Heart left ventricle (tissue), 16 donors: ENCODE measurements around the gene NLRP12. TPM values are rescaled to one million over a fixed set of nuclear protein-coding genes. Genes with fewer than 3 reads are reported as not detected.
A peak's percentile ranks its signal among the peaks of the same experiment; 100 is the strongest.

Experiments
- ATAC-seq, 4 donors: fragments of 200-7000 bp; cut with Tn5 transposase; one replicate each; pipeline ENCODE4 v1.9.1; 2020 to 2022; ENCODE audit warnings: moderate library complexity in 4 of 4, mild to moderate bottlenecking in 3 of 4, moderate number of reproducible peaks in 1 of 4
- DNase-seq, 5 donors: peaks; one replicate each; pipeline ENCODE4 v3.0.0-alpha.2; 2020
- H3K27ac ChIP-seq, 12 donors: fragments of 200-600 bp; sonication (generic) in 4 of 12; one replicate each; pipeline versions ENCODE4 v1.5.0 to v1.8.0; 2016 to 2022; ENCODE audit warnings: mild to moderate bottlenecking in 2 of 12
- H3K27me3 ChIP-seq, 9 donors: fragments of 200-600 bp; sonication (generic) in 2 of 9; one replicate each; pipeline versions ENCODE4 v1.5.1 to v1.8.0; 2016 to 2022; ENCODE audit warnings: mild to moderate bottlenecking in 3 of 9
- H3K36me3 ChIP-seq, 9 donors: fragments of 200-600 bp; sonication (generic) in 2 of 9; one replicate each; pipeline versions ENCODE4 v1.5.0 to v1.8.0; 2018 to 2022; ENCODE audit warnings: mild to moderate bottlenecking in 2 of 9
- H3K4me1 ChIP-seq, 12 donors: fragments of 200-600 bp; sonication (generic) in 4 of 12; one replicate each; pipeline versions ENCODE4 v1.5.0 to v1.8.0; 2016 to 2022; ENCODE audit warnings: mild to moderate bottlenecking in 3 of 12
- H3K4me3 ChIP-seq, 12 donors: fragments of 200-600 bp; sonication (generic) in 4 of 12; one replicate each; pipeline versions ENCODE4 v1.5.0 to v1.8.0; 2017 to 2022; ENCODE audit warnings: mild to moderate bottlenecking in 9 of 12, moderate library complexity in 4 of 12
- H3K9me3 ChIP-seq, 12 donors: fragments of 200-600 bp; sonication (generic) in 4 of 12; one replicate each; pipeline versions ENCODE4 v1.5.0 to v1.8.0; 2016 to 2022; ENCODE audit warnings: mild to moderate bottlenecking in 1 of 12
- POLR2A ChIP-seq, 2 donors: fragments of 450-650 bp; IDR thresholded peaks; one replicate each; pipeline ENCODE4 v1.6.1; 2017; ENCODE audit warnings: antibody characterized with exemption in 2 of 2, mild to moderate bottlenecking in 2 of 2, moderate library complexity in 2 of 2
- WGBS, 4 donors: extraction: QIAGEN DNeasy Blood & Tissue Kit in 2 of 4; methylation state at CpG; one replicate each; pipeline versions ENCODE4 v1.1.5 to v1.1.7; 2013 to 2018; 5-methylcytosine and 5-hydroxymethylcytosine counted together
- intact Hi-C, 10 donors: fragments of 100-400 bp; cut with DNase I; formaldehyde crosslinking; loops; one replicate each; pipeline versions ENCODE4 v1.11.1 to v1.14.2; 2022
- polyA plus RNA-seq, 2 donors: library from polyadenylated mRNA; stranded (reverse); fragments of 200-250 nt; gene quantifications; one replicate each; pipeline ENCODE4 v1.2.3, GENCODE V29; 2013
- total RNA-seq, 9 donors: library from RNA; depleted of rRNA in 2 of 9; stranded (reverse); fragments of >200 nt in 2 of 9; fragmentation: NEBNext Ultra II Directional in 3 of 9; extraction: Animal tissue kit (Norgen Biotek cat#: 25700) in 3 of 9; gene quantifications; one replicate each; pipeline versions ENCODE4 v1.1.0 to v1.2.4, GENCODE V29; 2016 to 2023
- TF ChIP-seq, protein P1 (sequence below), 12 donors: fragments of 200-600 bp; sonication (generic) in 4 of 12; IDR thresholded peaks; one replicate each; pipeline versions ENCODE4 v1.5.0 to v1.8.0; 2018 to 2022; ENCODE audit warnings: antibody characterized with exemption in 12 of 12, mild to moderate bottlenecking in 5 of 12
- donor health status: ischemic (EF 13 %, LVEDD 7.1; RV severe dilation, severe dysfunction).
- donor health status: healthy with polysubstance abuse.
- donor health status: DM: no; HTN: yes; CAD: no.
- donor health status: DM: no; HTN: no; CAD: no.
- donor health status: ischemic (EF 25% LVEDD 6.9; RV normal size, moderate dysfunction).
- donor health status: ischemic (EF 25% LVEDD 5.7; RV mildly dilated, moderate dysfunction).
- donor health status: healthy.
- donor health status: DM: yes; HTN: yes; CAD: no.
- donor health status: ischemic (EF 35%, LVEDD 5.7; RV mildly dilated, moderate dysfunction).
- donor health status: nonischemic (EF 11% LVEDD 7.7; RV severe dilation, severe dysfunction).
- donor health status: DM: yes; HTN: yes; CAD: no.
- donor health status: PGD.
- donor health status: ischemic (EF 29% LVEDD 5.4; RV normal size, mild dysfunction).
- donor health status: nonischemic (EF 23%, LVEDD 6.1; RV moderate dilation, normal function).

The NLRP12 gene
- total and polyA plus RNA-seq, 11 donors = 0.07 to 1.5 (median 0.36) TPM

- intact Hi-C loops = loop anchor here in 2 of 10 donors (5.0 kb wide), 2 partner anchors 233 to 323 kb away; partner anchors contain the start of genes NDUFA3 (in 1 of the 2), OSCAR (in 1 of the 2) and TSEN34 (in 1 of the 2)
- peak overlapping the region; percentile 85 to 99 (median 94) for H3K27ac ChIP-seq
- WGBS, 4 donors = 1 to 2% (median 1%) methylated on average over 23 to 75 of the region's 75 CpGs
- DNase-seq (peak; percentile 91 to 95 (median 94)), ATAC-seq (peak; percentile 28 to 74 (median 70))
- peaks cover 3 to 62% (median 26%) of the 10 kb centered on the region in 12 donors for H3K4me1 ChIP-seq
- peak overlapping the region; percentile 67 to 96 (median 90) for H3K4me3 ChIP-seq
- peaks cover 0 to 39% (median 27%) of the 10 kb centered on the region in 9 donors for H3K36me3 ChIP-seq
- TF ChIP-seq, protein P1, sequence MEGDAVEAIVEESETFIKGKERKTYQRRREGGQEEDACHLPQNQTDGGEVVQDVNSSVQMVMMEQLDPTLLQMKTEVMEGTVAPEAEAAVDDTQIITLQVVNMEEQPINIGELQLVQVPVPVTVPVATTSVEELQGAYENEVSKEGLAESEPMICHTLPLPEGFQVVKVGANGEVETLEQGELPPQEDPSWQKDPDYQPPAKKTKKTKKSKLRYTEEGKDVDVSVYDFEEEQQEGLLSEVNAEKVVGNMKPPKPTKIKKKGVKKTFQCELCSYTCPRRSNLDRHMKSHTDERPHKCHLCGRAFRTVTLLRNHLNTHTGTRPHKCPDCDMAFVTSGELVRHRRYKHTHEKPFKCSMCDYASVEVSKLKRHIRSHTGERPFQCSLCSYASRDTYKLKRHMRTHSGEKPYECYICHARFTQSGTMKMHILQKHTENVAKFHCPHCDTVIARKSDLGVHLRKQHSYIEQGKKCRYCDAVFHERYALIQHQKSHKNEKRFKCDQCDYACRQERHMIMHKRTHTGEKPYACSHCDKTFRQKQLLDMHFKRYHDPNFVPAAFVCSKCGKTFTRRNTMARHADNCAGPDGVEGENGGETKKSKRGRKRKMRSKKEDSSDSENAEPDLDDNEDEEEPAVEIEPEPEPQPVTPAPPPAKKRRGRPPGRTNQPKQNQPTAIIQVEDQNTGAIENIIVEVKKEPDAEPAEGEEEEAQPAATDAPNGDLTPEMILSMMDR (IDR thresholded peaks at IDR 0.05) = peak in 10 of 12 donors; percentile 12 to 46 (median 28)
- TF ChIP-seq POLR2A (IDR thresholded peaks at IDR 0.05) = peak; percentile 60 to 61
- H3K27me3 ChIP-seq = no peaks in the 10 kb centered on the region
- H3K9me3 ChIP-seq = no peaks in the 10 kb centered on the region
Measured at GRCh38 chr19:53868892-53869804, 45.0 kb upstream of the NLRP12 start.

GRCh38 chr19:53868091-53868891, 44.2 kb upstream of the NLRP12 start:
- Histone ChIP-seq H3K4me3 (peak overlapping the region; percentile 67 to 96 (median 90)), H3K36me3 (peaks cover 0 to 30% (median 19%) of the 10 kb centered on the region in 9 donors), H3K4me1 (peaks cover 3 to 54% (median 26%) of the 10 kb centered on the region in 12 donors), H3K27me3 (no peaks in the 10 kb centered on the region), H3K9me3 (no peaks in the 10 kb centered on the region), H3K27ac (peak overlapping the region; percentile 85 to 99 (median 94))
- ATAC-seq (peak in 3 of 4 donors; percentile 2 to 23 (median 11)), DNase-seq (peak; percentile 52 to 82 (median 76))
- 0 to 4% (median 1%) methylated on average over 27 to 36 of the region's 37 CpGs for WGBS, 4 donors
- TF ChIP-seq, protein P1 (IDR thresholded peaks at IDR 0.05) = no peak
- no peak for TF ChIP-seq POLR2A (IDR thresholded peaks at IDR 0.05)
- intact Hi-C loops = loop anchor here in 2 of 10 donors (5.0 kb wide), 2 partner anchors 234 to 324 kb away; partner anchors contain the start of genes NDUFA3 (in 1 of the 2), OSCAR (in 1 of the 2) and TSEN34 (in 1 of the 2)

DNA sequence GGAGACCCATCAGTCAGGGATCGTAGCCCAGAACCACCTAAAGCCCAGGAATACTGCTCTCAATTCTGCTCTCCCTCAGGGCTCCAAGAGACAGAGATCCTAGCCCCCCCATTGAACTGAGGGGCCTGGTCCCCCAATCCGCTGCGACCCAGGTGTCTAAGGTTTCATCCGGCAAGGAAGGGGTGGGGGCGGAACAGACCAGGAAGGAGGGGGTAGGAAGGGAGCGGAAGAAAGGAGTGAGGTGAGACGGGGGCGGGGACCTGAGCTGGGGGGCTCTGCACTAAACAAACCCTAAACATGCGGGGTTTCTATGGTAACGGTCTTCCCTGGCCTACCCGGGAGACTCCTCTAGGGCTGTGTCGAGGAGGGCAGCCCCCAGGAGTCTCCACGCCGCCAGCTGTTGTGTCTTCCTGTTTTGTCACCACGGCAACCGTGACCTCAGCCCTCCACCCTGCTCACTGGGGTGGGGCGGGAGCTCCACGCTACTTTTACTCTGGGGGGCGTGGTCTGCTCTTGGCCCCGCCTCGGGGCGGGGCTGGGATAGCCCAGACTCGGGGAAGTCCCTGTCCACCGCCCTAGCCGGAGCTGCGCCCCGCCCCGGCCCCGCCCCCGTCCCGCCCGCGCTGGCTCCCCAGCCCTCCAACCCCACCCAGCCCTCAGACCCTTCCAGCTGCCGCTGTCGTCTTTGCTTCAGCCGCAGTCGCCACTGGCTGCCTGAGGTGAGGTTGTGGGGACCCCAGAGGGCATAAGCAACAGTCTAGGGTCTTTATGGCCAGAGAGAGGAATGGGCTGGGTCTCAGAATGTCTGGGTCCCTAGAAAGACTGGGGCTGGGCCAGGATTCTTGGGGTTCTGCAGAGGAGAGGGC, 43.3 kb upstream of the NLRP12 start, which contains the start of gene MYADM:
Gene MYADM (plus strand): TSS at position 659 of the 866 bp plus-strand sequence. CDS start 5,647 bp downstream, outside the sequence.
- H3K36me3 ChIP-seq = peaks cover 0 to 22% (median 10%) of the 10 kb centered on the region in 9 donors
- WGBS, 4 donors = 1 to 7% (median 1%) methylated on average over 13 to 37 of the region's 37 CpGs
- no peaks in the 10 kb centered on the region for H3K27me3 ChIP-seq
- peak; percentile 51 to 77 for TF ChIP-seq POLR2A (IDR thresholded peaks at IDR 0.05)
- TF ChIP-seq, protein P1 (IDR thresholded peaks at IDR 0.05) = no peak
- peaks cover 3 to 47% (median 24%) of the 10 kb centered on the region in 12 donors for H3K4me1 ChIP-seq
- intact Hi-C loops = loop anchor here in 2 of 10 donors (5.0 kb wide), 2 partner anchors 235 to 325 kb away; partner anchors contain the start of genes NDUFA3 (in 1 of the 2), OSCAR (in 1 of the 2) and TSEN34 (in 1 of the 2)
- H3K4me3 ChIP-seq = peak within 1 kb of the TSS; percentile 67 to 96 (median 90)
- peak; percentile 99 for DNase-seq
- H3K27ac ChIP-seq = peak within 1 kb of the TSS; percentile 85 to 99 (median 94)
- ATAC-seq = peak; percentile 83 to 92 (median 88)
- no peaks in the 10 kb centered on the region for H3K9me3 ChIP-seq
